Suprapubic skin (tissue), 3 donors: Measurements from ENCODE around the gene RGS6.

ENCODE experiments used
- CTCF ChIP-seq, 2 donors: fragments of 200-600 bp in 1 of 2; fragments of 450-650 bp in 1 of 2; sonication (generic) in 1 of 2; IDR thresholded peaks; one replicate each; pipeline ENCODE4 v1.5.1; 2016 to 2019; ENCODE audit warnings: antibody characterized with exemption in 2 of 2, mild to moderate bottlenecking in 1 of 2, moderate library complexity in 1 of 2
- EP300 ChIP-seq: sonication (generic); formaldehyde crosslinking; IDR thresholded peaks from one replicate; pipeline ENCODE4 v1.6.1; 2017; ENCODE audit warnings: antibody characterized with exemption

DNA sequence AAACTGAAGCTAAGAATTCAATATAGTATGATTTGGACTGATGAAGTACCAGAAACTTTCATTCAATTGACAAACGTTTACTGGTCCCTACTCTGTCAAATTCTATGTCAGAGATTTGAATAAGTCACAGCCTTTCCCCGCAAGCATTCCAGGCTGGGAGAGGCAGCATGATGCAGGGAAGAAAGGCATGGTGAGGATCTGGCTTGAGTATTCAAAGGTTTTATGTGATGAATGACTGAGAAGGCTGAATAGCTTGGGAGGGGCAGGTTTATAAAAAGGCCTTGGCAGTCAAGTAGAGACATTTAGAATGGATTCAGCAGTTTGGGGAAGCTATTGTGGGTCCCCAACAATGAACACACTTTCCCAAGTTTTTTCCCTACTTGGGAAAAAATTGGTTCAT is 529.8 kb downstream of the RGS6 start:
- TF ChIP-seq CTCF (IDR thresholded peaks at IDR 0.05): no peak
- TF ChIP-seq EP300: no peak
